Smooth muscle cell of the umbilical artery (primary cell): ENCODE measurements around the gene FUT9. TPM values are rescaled to one million over a fixed set of nuclear protein-coding genes. Genes with fewer than 3 reads are reported as not detected.

Experiments used
- total RNA-seq: library from RNA; depleted of rRNA; stranded (reverse); fragments of >200 nt; gene quantifications from 2 replicates; pipeline ENCODE4 v1.2.3, GENCODE V29; 2014

FUT9 gene
- not detected in 2 replicates for total RNA-seq

GRCh38 chr6:96015518-96016333 is at the start of gene FUT9:
Gene FUT9 (plus strand): TSS chr6:96015974. CDS start chr6:96203156, 187,182 bp downstream.

